ENCODE measurements around the gene NECTIN2. TPM values are rescaled to one million over a fixed set of nuclear protein-coding genes. Genes with fewer than 3 reads are reported as not detected.
"Not testable (repeated sequence)": the region's sequence is repeated elsewhere in the genome, so short reads cannot be mapped to it uniquely, and the experiment has no call there.

Gene NECTIN2
- total RNA-seq, 1 donor from 2014 or later = 302 TPM

GRCh38 chr19:44879309-44880065 is 33.4 kb downstream of the NECTIN2 start:
- Mint-ChIP-seq H3K9me3 (ENCODE audit: unreplicated experiment) (peaks cover 2% of the 10 kb centered on the region), H3K4me1 (ENCODE audit: low read depth, unreplicated experiment) (peaks cover 36% of the 10 kb centered on the region), H3K27me3 (ENCODE audit: low read depth, unreplicated experiment) (no peaks in the 10 kb centered on the region), H3K27ac (ENCODE audit: unreplicated experiment) (peak overlapping the region; percentile 36), H3K4me3 (ENCODE audit: unreplicated experiment) (no peak overlapping the region), H3K36me3 (ENCODE audit: low read depth, unreplicated experiment) (peaks cover 26% of the 10 kb centered on the region)
- H3K27ac ChIP-seq (ENCODE audit: low read depth, low read length) = no peak overlapping the region
- peaks cover 4% of the 10 kb centered on the region for H3K79me2 ChIP-seq (ENCODE audit: insufficient read depth, low read length)
- peaks cover 15% of the 10 kb centered on the region for H3K36me3 ChIP-seq (ENCODE audit: insufficient read depth, low read length)
- no peak overlapping the region for H3K4me3 ChIP-seq (ENCODE audit: insufficient read depth, low read depth, low read length)
- FAIRE-seq = no peak
- no peak for DNase-seq (ENCODE audit: low read depth)
- no peaks in the 10 kb centered on the region for H3K27me3 ChIP-seq (ENCODE audit: insufficient read depth, low read length)
- peaks cover 33% of the 10 kb centered on the region for H3K4me1 ChIP-seq (ENCODE audit: insufficient read depth, low read length)
- H3K4me2 ChIP-seq (ENCODE audit: low read length) = no peak overlapping the region
- TF ChIP-seq EZH2 (IDR thresholded peaks at IDR 0.05; ENCODE audit: insufficient read depth, low read length) (no peak), CTCF (IDR thresholded peaks at IDR 0.05; ENCODE audit: insufficient read depth, low read depth, low read length) (no peak)
- no peaks in the 10 kb centered on the region for H3K9me3 ChIP-seq (ENCODE audit: insufficient read depth, low read depth, low read length)
- peaks cover 31% of the 10 kb centered on the region for H4K20me1 ChIP-seq (ENCODE audit: insufficient read depth, low read length)
- no peak overlapping the region for H3K9ac ChIP-seq (ENCODE audit: low read length)
- no peak overlapping the region for H2AFZ ChIP-seq (ENCODE audit: low read depth, low read length)

- Histone ChIP-seq H2AFZ (ENCODE audit: low read depth, low read length) (no peak overlapping the region), H3K4me3 (ENCODE audit: insufficient read depth, low read depth, low read length) (no peak overlapping the region), H3K9me3 (ENCODE audit: insufficient read depth, low read depth, low read length) (no peaks in the 10 kb centered on the region), H3K4me2 (ENCODE audit: low read length) (no peak overlapping the region), H3K36me3 (ENCODE audit: insufficient read depth, low read length) (peaks cover 3% of the 10 kb centered on the region), H3K79me2 (ENCODE audit: insufficient read depth, low read length) (peaks cover 4% of the 10 kb centered on the region), H4K20me1 (ENCODE audit: insufficient read depth, low read length) (peaks cover 15% of the 10 kb centered on the region), H3K27me3 (ENCODE audit: insufficient read depth, low read length) (no peaks in the 10 kb centered on the region), H3K27ac (ENCODE audit: low read depth, low read length) (no peak overlapping the region), H3K4me1 (ENCODE audit: insufficient read depth, low read length) (peaks cover 7% of the 10 kb centered on the region), H3K9ac (ENCODE audit: low read length) (no peak overlapping the region)
- H3K36me3 Mint-ChIP-seq (ENCODE audit: low read depth, unreplicated experiment) = peaks cover 23% of the 10 kb centered on the region
- peaks cover 3% of the 10 kb centered on the region for H3K9me3 Mint-ChIP-seq (ENCODE audit: unreplicated experiment)
- FAIRE-seq (no peak), DNase-seq (ENCODE audit: low read depth) (no peak)
- no peak for TF ChIP-seq EZH2 (IDR thresholded peaks at IDR 0.05; ENCODE audit: insufficient read depth, low read length)
- no peak for TF ChIP-seq CTCF (IDR thresholded peaks at IDR 0.05; ENCODE audit: insufficient read depth, low read depth, low read length)
- H3K27me3 Mint-ChIP-seq (ENCODE audit: low read depth, unreplicated experiment) = no peaks in the 10 kb centered on the region
- H3K27ac Mint-ChIP-seq (ENCODE audit: unreplicated experiment) = no peak overlapping the region
- peaks cover 24% of the 10 kb centered on the region for H3K4me1 Mint-ChIP-seq (ENCODE audit: low read depth, unreplicated experiment)
- H3K4me3 Mint-ChIP-seq (ENCODE audit: unreplicated experiment) = no peak overlapping the region
These were observed 36.0 kb downstream of the NECTIN2 start for GRCh38 chr19:44882063-44882462.

GRCh38 chr19:44882619-44883397 is 36.7 kb downstream of the NECTIN2 start:
- not testable (repeated sequence) for H3K27ac ChIP-seq (ENCODE audit: low read depth, low read length); H3K4me3 ChIP-seq (ENCODE audit: insufficient read depth, low read depth, low read length); H3K9ac ChIP-seq (ENCODE audit: low read length); H3K27me3 Mint-ChIP-seq (ENCODE audit: low read depth, unreplicated experiment); H3K79me2 ChIP-seq (ENCODE audit: insufficient read depth, low read length); H3K9me3 Mint-ChIP-seq (ENCODE audit: unreplicated experiment); DNase-seq (ENCODE audit: low read depth); H3K4me3 Mint-ChIP-seq (ENCODE audit: unreplicated experiment); H4K20me1 ChIP-seq (ENCODE audit: insufficient read depth, low read length); H2AFZ ChIP-seq (ENCODE audit: low read depth, low read length); FAIRE-seq; H3K36me3 ChIP-seq (ENCODE audit: insufficient read depth, low read length); H3K4me2 ChIP-seq (ENCODE audit: low read length); H3K27me3 ChIP-seq (ENCODE audit: insufficient read depth, low read length); H3K9me3 ChIP-seq (ENCODE audit: insufficient read depth, low read depth, low read length); H3K4me1 ChIP-seq (ENCODE audit: insufficient read depth, low read length)
- H3K4me1 Mint-ChIP-seq (ENCODE audit: low read depth, unreplicated experiment) = peaks cover 20% of the 10 kb centered on the region
- H3K27ac Mint-ChIP-seq (ENCODE audit: unreplicated experiment) = peak overlapping the region; percentile 34
- peaks cover 27% of the 10 kb centered on the region for H3K36me3 Mint-ChIP-seq (ENCODE audit: low read depth, unreplicated experiment)

All from astrocyte (in vitro differentiated cells and primary cell).